Stimulated activated CD8-positive, alpha-beta memory T cell treated with anti-CD3 and anti-CD28 coated beads, Interleukin-15, amount 100 ng/mL, for 4 hours (primary cell): ENCODE measurements around the gene RIBC2.

Experiments used
- DNase-seq, 2 donors: peaks; one replicate each; pipeline ENCODE4 v3.0.0-alpha.2; 2020; ENCODE audit warnings: low read depth in 2 of 2

The RIBC2 gene

DNA sequence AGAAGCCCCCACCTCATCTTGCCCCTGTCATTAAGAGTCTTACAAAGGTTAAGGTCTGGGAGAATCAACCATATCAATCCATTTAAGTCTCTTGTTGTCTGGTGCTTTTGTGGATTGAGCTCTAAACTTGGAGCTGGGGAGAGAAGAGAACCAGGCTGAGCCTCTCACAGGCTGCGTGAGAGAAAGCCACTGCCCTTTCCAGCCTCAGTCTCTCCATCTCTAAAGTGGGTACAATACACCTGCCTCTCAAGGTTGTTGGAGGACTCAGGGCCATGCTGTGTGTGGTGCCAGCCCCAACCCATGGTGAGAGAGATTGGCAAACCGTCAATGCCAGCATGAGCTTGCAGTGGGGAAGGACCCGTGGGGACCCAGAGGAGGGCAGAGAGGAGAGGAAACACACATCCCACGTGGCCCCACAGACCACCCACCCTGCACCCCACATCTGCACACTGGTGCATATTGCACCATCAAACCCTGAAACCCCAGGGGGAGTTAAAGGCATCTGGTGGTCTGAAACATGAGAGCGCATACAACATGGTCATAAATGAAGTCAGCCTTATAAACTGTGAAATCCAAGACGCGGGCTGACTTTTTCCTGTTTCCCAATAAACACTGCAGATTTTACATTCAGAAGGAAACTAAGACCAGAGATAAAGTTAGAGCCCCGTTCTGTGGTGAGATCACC, 61.7 kb downstream of the RIBC2 start:
- no peak for DNase-seq

DNA sequence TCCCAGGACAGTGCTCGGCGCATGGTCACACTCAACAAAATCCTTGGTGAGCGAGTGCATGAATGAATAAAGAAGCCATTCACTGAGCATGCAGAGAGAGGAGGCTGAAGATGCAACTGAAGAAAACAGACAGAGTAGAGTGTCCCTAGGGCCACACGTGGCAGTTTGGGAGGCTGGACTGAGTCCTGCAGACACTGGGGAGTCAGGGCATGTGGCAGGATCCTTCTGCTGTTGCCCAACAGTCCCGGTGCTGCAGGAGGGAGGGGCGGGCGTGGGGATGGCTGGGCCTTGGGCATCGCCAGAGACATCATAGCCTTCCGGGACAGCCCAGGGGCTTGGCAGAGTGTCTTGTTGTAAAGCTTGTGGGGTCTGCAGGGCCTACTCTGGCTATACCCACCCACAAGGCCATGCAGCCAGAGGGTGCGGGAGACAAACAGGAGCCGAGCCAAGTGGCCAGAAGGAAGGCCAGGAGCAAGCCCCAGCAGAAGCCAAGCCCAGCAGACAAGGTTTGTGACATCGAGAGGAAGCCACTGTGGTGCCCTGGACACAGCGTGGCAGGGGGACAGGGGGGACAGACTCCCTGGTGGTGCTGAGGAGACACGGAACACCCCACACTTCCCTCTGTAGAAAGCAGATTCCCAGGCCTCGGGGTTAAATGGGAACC, 62.5 kb downstream of the RIBC2 start:
- no peak for DNase-seq

DNA sequence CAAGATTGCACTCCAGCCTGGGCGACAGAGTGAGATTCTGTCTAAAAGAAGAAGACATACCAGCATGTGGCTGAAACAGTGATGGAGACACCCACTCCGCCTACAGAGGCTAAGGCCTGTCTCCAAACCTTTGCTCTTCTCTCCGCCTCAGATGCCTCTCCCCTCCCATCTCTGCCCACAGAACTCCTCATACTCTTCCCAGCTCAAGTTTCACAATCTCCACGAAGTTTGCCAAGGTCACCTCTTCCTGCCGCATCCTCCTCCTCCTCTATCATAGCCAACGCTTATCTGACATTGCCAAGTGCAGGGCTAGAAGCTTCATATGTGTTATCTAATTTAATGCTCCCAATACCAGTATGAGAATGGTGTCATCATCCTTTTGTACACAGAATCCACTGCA, 63.3 kb downstream of the RIBC2 start:
- DNase-seq, result no peak

DNA sequence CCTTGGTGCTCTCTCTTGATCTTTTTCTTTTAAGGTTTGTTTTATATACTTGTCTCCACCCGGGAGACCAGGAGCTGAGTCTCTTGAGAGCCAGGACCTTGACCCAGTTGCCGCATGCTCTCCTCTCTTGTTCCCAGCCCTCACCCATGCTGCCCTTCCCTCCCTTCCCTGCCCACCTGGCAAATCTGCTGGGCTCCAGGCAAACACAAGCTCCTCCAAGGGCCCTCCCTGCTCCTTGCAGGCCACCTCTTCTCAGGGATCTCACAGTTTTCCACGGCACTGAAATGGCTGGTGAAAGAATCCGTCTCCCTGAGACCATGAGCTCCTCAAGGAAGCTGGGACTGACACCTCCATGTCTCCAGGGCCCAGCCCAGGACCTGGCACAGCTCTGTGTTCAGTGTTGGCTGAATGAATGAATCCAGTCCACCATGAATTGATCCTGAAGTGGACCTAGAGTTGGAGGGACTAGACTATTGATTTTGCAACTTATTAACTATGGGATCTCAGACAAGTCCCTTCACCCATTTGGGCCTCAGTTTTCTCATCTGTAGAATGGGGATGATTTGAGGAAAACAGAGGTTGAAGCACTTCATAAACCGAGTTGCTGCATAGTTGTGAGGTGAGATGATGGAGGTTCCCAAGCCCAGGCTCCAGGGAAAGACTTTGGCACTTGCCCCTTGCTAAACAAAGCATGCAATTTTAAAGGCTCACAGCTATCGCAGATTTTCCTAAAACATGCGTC, 64.0 kb downstream of the RIBC2 start:
- DNase-seq, result no peak

DNA sequence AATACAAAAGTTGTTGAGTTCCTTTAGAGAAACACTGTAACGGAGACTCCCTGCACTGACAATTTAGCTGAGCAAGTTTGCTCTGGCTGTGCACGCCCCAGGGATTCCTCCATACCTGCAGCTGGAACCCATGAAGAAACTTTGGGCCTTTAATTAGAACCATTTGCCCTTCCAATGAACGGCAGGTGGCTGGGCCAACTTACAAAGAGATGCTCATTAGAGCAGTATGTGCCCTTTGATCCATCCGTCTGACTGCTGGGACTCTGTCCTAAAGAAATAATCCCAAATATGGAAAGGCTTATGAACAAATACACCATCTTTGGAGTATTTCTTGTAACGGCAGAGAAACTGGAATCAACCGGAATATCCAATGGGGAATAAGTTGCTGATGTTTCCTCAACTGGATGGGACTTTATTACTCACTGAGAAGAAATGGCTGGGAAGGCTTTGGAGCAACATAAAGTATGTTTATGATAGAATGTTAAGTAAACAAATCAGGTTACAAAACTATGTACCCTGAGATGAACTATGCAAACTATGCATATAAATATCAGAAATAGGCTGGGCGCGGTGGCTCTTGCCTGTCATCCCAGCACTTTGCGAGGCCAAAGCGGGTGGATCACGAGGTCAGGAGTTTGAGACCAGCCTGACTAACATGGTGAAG, 64.7 kb downstream of the RIBC2 start:
- DNase-seq, result no peak

DNA sequence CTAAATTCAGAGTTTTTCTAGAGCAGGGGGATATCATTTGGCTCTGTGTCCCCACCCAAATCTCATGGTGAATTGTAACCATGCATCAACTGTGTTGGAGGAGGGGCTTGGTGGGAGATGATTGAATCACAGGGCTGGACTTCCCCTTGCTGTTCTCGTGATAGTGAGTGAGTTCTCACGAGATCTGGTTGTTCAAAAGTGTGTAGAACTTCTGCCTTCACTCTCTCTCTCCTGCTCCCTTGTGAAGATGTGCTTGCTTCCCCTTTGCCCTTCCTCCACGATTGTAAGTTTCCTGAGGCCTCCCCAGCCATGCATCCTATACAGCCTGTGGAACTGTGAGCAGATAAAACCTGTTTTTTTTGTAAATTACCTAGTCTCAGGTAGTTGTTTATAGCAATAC, 67.2 kb downstream of the RIBC2 start:
- DNase-seq, result no peak

DNA sequence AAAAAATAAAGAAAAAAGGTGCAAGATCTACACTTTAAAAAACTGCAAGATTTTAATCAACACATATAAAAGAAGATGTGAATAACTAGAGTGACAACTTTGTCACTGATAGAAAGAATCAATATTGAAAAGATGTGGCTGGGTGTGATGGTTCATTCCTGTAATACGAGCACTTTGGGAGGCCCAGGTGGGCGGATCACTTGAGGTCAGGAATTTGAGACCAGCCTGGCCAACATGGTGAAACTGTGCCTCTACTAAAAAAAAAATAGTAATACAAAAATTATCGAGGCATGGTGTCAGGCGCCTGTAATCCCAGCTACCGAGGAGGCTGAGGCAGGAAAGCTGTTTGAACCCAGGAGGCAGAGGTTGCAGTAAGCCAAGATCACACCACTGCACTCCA, 68.2 kb downstream of the RIBC2 start:
- DNase-seq, result no peak
